Stimulated activated CD8-positive, alpha-beta memory T cell treated with anti-CD3 and anti-CD28 coated beads, Interleukin-12 subunit alpha, Interleukin-12 subunit beta, amount 100 ng/mL, for 4 hours (primary cell): ENCODE measurements around the gene RABIF.
"Not testable (repeated sequence)": the region's sequence is repeated elsewhere in the genome, so short reads cannot be mapped to it uniquely, and the experiment has no call there.

ENCODE experiments used
- DNase-seq: peaks from one replicate; pipeline ENCODE4 v3.0.0-alpha.2; 2020; ENCODE audit warnings: low read depth

RABIF gene

GRCh38 chr1:202888531-202889360 is at the start of gene RABIF:
Gene RABIF (minus strand): TSS chr1:202889149. CDS start chr1:202889098, 51 bp downstream.
- DNase-seq, result peak; percentile 95

GRCh38 chr1:202938287-202938925 is 49.5 kb upstream of the RABIF start:
- no peak for DNase-seq

- not testable (repeated sequence) for DNase-seq
These were observed 47.5 kb upstream of the RABIF start for GRCh38 chr1:202936409-202936808.

GRCh38 chr1:202935844-202936243 is 46.9 kb upstream of the RABIF start:
- DNase-seq, result no peak

- no peak for DNase-seq
These were observed 45.8 kb upstream of the RABIF start for GRCh38 chr1:202934755-202935154.

GRCh38 chr1:202932476-202932875 is 43.5 kb upstream of the RABIF start:
- DNase-seq, result no peak

- DNase-seq, result peak; percentile 91
These were observed 37.9 kb upstream of the RABIF start, which contains the start of gene KLHL12 for GRCh38 chr1:202926581-202927491. Gene KLHL12 (minus strand): TSS chr1:202927234. CDS start chr1:202925162, 2,072 bp downstream.

- DNase-seq, result no peak
These were observed 34.6 kb upstream of the RABIF start for GRCh38 chr1:202923533-202923932.

GRCh38 chr1:202919615-202920014 is 30.7 kb upstream of the RABIF start:
- DNase-seq, result no peak

- DNase-seq, result no peak
These were observed 26.2 kb upstream of the RABIF start for GRCh38 chr1:202915146-202915545.

GRCh38 chr1:202912476-202912875 is 23.5 kb upstream of the RABIF start:
- not testable (repeated sequence) for DNase-seq

- no peak for DNase-seq
These were observed 20.5 kb upstream of the RABIF start for GRCh38 chr1:202909494-202909893.

- DNase-seq, result no peak
These were observed 20.0 kb upstream of the RABIF start for GRCh38 chr1:202908998-202909397.

- DNase-seq, result no peak
These were observed 16.4 kb upstream of the RABIF start for GRCh38 chr1:202905331-202905730.

- not testable (repeated sequence) for DNase-seq
These were observed 14.9 kb upstream of the RABIF start for GRCh38 chr1:202903808-202904207.

GRCh38 chr1:202901555-202901954 is 12.6 kb upstream of the RABIF start:
- DNase-seq, result no peak

- DNase-seq, result no peak
These were observed 3.6 kb upstream of the RABIF start for GRCh38 chr1:202892501-202892900.

- DNase-seq, result no peak
These were observed 1.4 kb upstream of the RABIF start for GRCh38 chr1:202890392-202890791.

- no peak for DNase-seq
These were observed 773 bp downstream of the RABIF start for GRCh38 chr1:202888221-202888530.

GRCh38 chr1:202880961-202881460 is 7.9 kb downstream of the RABIF start:
- DNase-seq, result no peak

- no peak for DNase-seq
These were observed 8.9 kb downstream of the RABIF start for GRCh38 chr1:202880062-202880461.

- DNase-seq, result no peak
These were observed 9.8 kb downstream of the RABIF start for GRCh38 chr1:202879128-202879527.
